HCT116 (cell line): ENCODE results near the gene TACC2. TPM values are rescaled to one million over a fixed set of nuclear protein-coding genes. Genes with fewer than 3 reads are reported as not detected.

ENCODE experiments used
- ATAC-seq: fragments of 200-7000 bp; cut with Tn5 transposase; 2 replicates; pipeline ENCODE4 v1.9.1; 2020; ENCODE audit warnings: mild to moderate bottlenecking, moderate library complexity
- BruUV-seq: library from RNA; stranded (reverse); fragments of 400-500 nt; replicated peaks from 2 replicates; lab custom pipeline; 2021; lab: Mats Ljungman, UMichigan
- CTCF ChIA-PET: fragments of 300-600 bp; sonication (Branson Sonifier 250); formaldehyde crosslinking; loops from one replicate; lab custom pipeline; 2021; ENCODE audit warnings: antibody characterized with exemption; lab: Charles Lee
- POLR2A ChIA-PET: fragments of 300-600, 350-600 bp; sonication (Branson Sonifier 250); formaldehyde crosslinking; loops from one replicate; lab custom pipeline; 2021; ENCODE audit warnings: antibody characterized with exemption; lab: Charles Lee
- RAD21 ChIA-PET, 2 experiments: fragments of 300-600 bp; sonication (Branson Sonifier 250); formaldehyde crosslinking; loops; one replicate each; lab custom pipeline; 2023; ENCODE audit warnings: low total read pairs in 2 of 2; ENCODE audit not compliant: uncharacterized antibody in 2 of 2, unreplicated experiment in 2 of 2, low non-redundant PET in 1 of 2; lab: Charles Lee
- DNase-seq: peaks from one replicate; pipeline ENCODE4 v3.0.0-alpha.2; 2010; ENCODE audit warnings: low read depth, low spot score
- H2AFZ ChIP-seq: fragments of 200-600 bp; shearing (Covaris generic), sonication (generic); 2 replicates; pipeline ENCODE4 v1.6.1; 2017; ENCODE audit warnings: low read depth, mixed run types, mixed read lengths, antibody characterized with exemption, low read length; ENCODE audit not compliant: poor library complexity, severe bottlenecking
- H3K27ac ChIP-seq: 2 replicates; pipeline ENCODE4 v1.5.1; 2012; ENCODE audit warnings: low read depth, low read length
- H3K27me3 ChIP-seq: fragments of 200-600 bp; sonication (generic); 2 replicates; pipeline ENCODE4 v1.6.1; 2016; ENCODE audit warnings: mixed run types, low read length, mixed read lengths; ENCODE audit not compliant: insufficient read depth
- H3K36me3 ChIP-seq, 2 experiments: fragments of 200-500 bp in 1 of 2; fragments of 200-600 bp in 1 of 2; sonication (Bioruptor generic) in 1 of 2; sonication (generic) in 1 of 2; 2 replicates each; pipeline versions ENCODE4 v1.5.1 to v1.6.1; 2014 to 2016; ENCODE audit warnings: low read length in 2 of 2, inconsistent platforms in 1 of 2, mixed read lengths in 1 of 2, mixed run types in 1 of 2; ENCODE audit not compliant: insufficient read depth in 2 of 2, control insufficient read depth in 1 of 2
- H3K4me1 ChIP-seq, 2 experiments: fragments of 200-600 bp in 1 of 2; sonication (generic) in 1 of 2; 2 replicates each; pipeline versions ENCODE4 v1.5.1 to v1.6.1; 2012 to 2017; ENCODE audit warnings: low read length in 2 of 2, inconsistent platforms in 1 of 2, mild to moderate bottlenecking in 1 of 2, mixed read lengths in 1 of 2, mixed run types in 1 of 2, moderate library complexity in 1 of 2; ENCODE audit not compliant: insufficient read depth in 2 of 2, control insufficient read depth in 1 of 2
- H3K4me2 ChIP-seq: fragments of 200-600 bp; sonication (generic); 2 replicates; pipeline ENCODE4 v1.6.1; 2017; ENCODE audit warnings: mixed run types, low read length, mixed read lengths
- H3K4me3 ChIP-seq, 2 experiments: fragments of 200-600 bp in 1 of 2; sonication (generic) in 1 of 2; replicated peaks in 1 of 2; 2 replicates each; pipeline ENCODE4 v1.5.1; 2011 to 2016; ENCODE audit warnings: low read length in 2 of 2, control low read depth in 1 of 2, low read depth in 1 of 2, mild to moderate bottlenecking in 1 of 2, mixed read lengths in 1 of 2, mixed run types in 1 of 2
- H3K79me2 ChIP-seq: fragments of 200-600 bp; sonication (generic); 2 replicates; pipeline ENCODE4 v1.6.1; 2017; ENCODE audit warnings: mild to moderate bottlenecking, mixed run types, low read length, moderate library complexity, mixed read lengths; ENCODE audit not compliant: insufficient read depth
- H3K9ac ChIP-seq: fragments of 200-600 bp; sonication (generic); 2 replicates; pipeline ENCODE4 v1.6.1; 2016; ENCODE audit warnings: low read length, mixed read lengths
- H3K9me2 ChIP-seq: fragments of 200-600 bp; sonication (generic), shearing (Covaris generic); 2 replicates; pipeline ENCODE4 v1.6.1; 2017; ENCODE audit warnings: mixed run types, mild to moderate bottlenecking, moderate library complexity; ENCODE audit not compliant: insufficient read depth
- H3K9me3 ChIP-seq, 2 experiments: fragments of 200-500 bp in 1 of 2; fragments of 200-600 bp in 1 of 2; sonication (Bioruptor generic) in 1 of 2; sonication (generic) in 1 of 2; 2 replicates each; pipeline ENCODE4 v1.6.1; 2014 to 2017; ENCODE audit warnings: low read length in 2 of 2, mixed read lengths in 2 of 2, inconsistent platforms in 1 of 2, low read depth in 1 of 2, mild to moderate bottlenecking in 1 of 2, mixed run types in 1 of 2, moderate library complexity in 1 of 2; ENCODE audit not compliant: control insufficient read depth in 1 of 2, insufficient read depth in 1 of 2
- H4K20me1 ChIP-seq: fragments of 200-600 bp; sonication (generic), shearing (Covaris generic); 2 replicates; pipeline ENCODE4 v1.6.1; 2017; ENCODE audit warnings: mixed run types, mild to moderate bottlenecking, moderate library complexity; ENCODE audit not compliant: insufficient read depth
- EGR1 ChIP-seq: IDR thresholded peaks from 2 replicates; pipeline ENCODE4 v1.6.1; 2012; ENCODE audit warnings: low read depth
- EZH2 ChIP-seq: fragments of 200-600 bp; sonication (generic); IDR thresholded peaks from 2 replicates; pipeline ENCODE4 v1.6.1; 2017; ENCODE audit warnings: antibody characterized with exemption, mixed run types
- FOSL1 ChIP-seq: IDR thresholded peaks from 2 replicates; pipeline ENCODE4 v1.6.1; 2012; ENCODE audit warnings: low read depth
- JUND ChIP-seq: IDR thresholded peaks from 2 replicates; pipeline ENCODE4 v1.6.1; 2012
- YY1 ChIP-seq: IDR thresholded peaks from 2 replicates; pipeline ENCODE4 v1.6.1; 2011; ENCODE audit warnings: low read length, low read depth, moderate library complexity, mild to moderate bottlenecking; ENCODE audit not compliant: insufficient replicate concordance; ENCODE audit errors: extremely low read depth
- intact Hi-C: fragments of 100-400 bp; cut with micrococcal nuclease; formaldehyde crosslinking; loops from 2 replicates; pipeline ENCODE4 v1.10.0; 2022
- total RNA-seq: library from RNA; stranded (reverse); gene quantifications from one replicate; pipeline ENCODE4 v1.2.1, GENCODE V29; 2021; ENCODE audit not compliant: unreplicated experiment
- TF ChIP-seq, protein P1 (sequence below), 3 experiments: fragments of 200-600 bp in 1 of 3; sonication (generic) in 1 of 3; IDR thresholded peaks in 2 of 3; conservative IDR thresholded peaks in 1 of 3; 2 replicates each; pipeline ENCODE4 v1.5.1; 2012 to 2017; ENCODE audit warnings: low read depth in 2 of 3, low read length in 2 of 3, antibody characterized with exemption in 1 of 3, borderline replicate concordance in 1 of 3, control low read depth in 1 of 3, mild to moderate bottlenecking in 1 of 3, mixed read lengths in 1 of 3, mixed run types in 1 of 3, moderate library complexity in 1 of 3; ENCODE audit not compliant: insufficient read depth in 1 of 3

TACC2 gene
- total RNA-seq, 1 experiment from 2014 or later: 38.6 TPM

- TF ChIP-seq, protein P1, sequence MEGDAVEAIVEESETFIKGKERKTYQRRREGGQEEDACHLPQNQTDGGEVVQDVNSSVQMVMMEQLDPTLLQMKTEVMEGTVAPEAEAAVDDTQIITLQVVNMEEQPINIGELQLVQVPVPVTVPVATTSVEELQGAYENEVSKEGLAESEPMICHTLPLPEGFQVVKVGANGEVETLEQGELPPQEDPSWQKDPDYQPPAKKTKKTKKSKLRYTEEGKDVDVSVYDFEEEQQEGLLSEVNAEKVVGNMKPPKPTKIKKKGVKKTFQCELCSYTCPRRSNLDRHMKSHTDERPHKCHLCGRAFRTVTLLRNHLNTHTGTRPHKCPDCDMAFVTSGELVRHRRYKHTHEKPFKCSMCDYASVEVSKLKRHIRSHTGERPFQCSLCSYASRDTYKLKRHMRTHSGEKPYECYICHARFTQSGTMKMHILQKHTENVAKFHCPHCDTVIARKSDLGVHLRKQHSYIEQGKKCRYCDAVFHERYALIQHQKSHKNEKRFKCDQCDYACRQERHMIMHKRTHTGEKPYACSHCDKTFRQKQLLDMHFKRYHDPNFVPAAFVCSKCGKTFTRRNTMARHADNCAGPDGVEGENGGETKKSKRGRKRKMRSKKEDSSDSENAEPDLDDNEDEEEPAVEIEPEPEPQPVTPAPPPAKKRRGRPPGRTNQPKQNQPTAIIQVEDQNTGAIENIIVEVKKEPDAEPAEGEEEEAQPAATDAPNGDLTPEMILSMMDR (IDR thresholded peaks at IDR 0.05 in 2 of 3, conservative IDR thresholded peaks at IDR 0.05 in 1 of 3; ENCODE audit: borderline replicate concordance in 1 of 3, insufficient read depth in 1 of 3, low read depth in 2 of 3, low read length in 2 of 3): no peak
- no peak for TF ChIP-seq JUND
- TF ChIP-seq YY1: no peak
- TF ChIP-seq FOSL1: no peak
- TF ChIP-seq EZH2: no peak
Observed at GRCh38 chr10:122271076-122271475, 282.1 kb downstream of the TACC2 start, which contains the start of gene BTBD16 (continued).

DNA sequence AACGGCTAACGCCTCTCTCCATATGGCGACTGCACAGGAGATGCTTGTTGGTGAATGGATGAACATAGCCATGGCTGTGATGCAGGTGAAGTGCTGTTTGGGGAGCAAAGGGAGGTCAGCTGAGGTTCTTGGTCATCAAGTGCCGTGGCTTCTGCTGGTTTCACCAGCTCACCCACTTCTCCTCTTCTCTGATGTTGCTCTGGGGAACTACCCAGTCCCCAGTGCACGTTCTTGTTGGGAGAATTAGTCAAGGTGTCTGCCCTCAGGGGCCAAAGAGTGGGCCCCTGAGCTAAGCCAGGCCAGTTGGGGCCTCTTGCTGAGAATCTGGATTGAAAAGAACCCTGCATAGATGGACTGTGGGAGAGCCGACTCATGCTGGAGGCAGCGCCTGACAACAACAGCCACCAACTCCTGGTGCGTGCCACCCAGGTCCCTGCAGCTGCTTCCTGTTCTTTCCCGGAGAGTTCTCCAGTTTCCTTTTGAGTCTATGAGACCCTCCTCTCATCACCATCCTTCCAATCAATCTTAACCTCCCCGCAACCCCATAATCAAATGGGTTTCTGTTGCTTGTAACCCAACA, 285.1 kb downstream of the TACC2 start:
- no peak for ATAC-seq

More for the DNA sequence above, 285.1 kb downstream of the TACC2 start:
- H3K9me3 ChIP-seq: no peaks in the 10 kb centered on the region
- no peaks in the 10 kb centered on the region for H3K79me2 ChIP-seq
- no TSS peak for BruUV-seq
- H4K20me1 ChIP-seq: no peaks in the 10 kb centered on the region
- intact Hi-C loops: no loop called here
- no peak overlapping the region for H3K9ac ChIP-seq
- no peaks in the 10 kb centered on the region for H3K27me3 ChIP-seq
- DNase-seq: no peak
- H2AFZ ChIP-seq: no peak overlapping the region
- H3K9me2 ChIP-seq: no peaks in the 10 kb centered on the region
- H3K27ac ChIP-seq: no peak overlapping the region
- CTCF ChIA-PET: no interaction called here
- TF ChIP-seq EGR1: no peak
- RAD21 ChIA-PET: no interaction called here
- POLR2A ChIA-PET: no interaction called here
- H3K36me3 ChIP-seq: no peaks in the 10 kb centered on the region
- no peak overlapping the region for H3K4me3 ChIP-seq
- H3K4me2 ChIP-seq: no peak overlapping the region
- H3K4me1 ChIP-seq: peaks cover 3 to 9% of the 10 kb centered on the region in 2 experiments; a peak in 3 of 4 replicates
